SK-N-SH (cell line): Measurements from ENCODE around the gene NOP9. TPM values are rescaled to one million over a fixed set of nuclear protein-coding genes. Genes with fewer than 3 reads are reported as not detected.

Source experiments
- CTCF ChIA-PET: fragments of 300-600, 350-600 bp; formaldehyde crosslinking; extraction: SDS; loops from one replicate; lab custom pipeline; 2021; lab: Yijun Ruan, JAX
- POLR2A ChIA-PET: fragments of 350-600 bp; sonication (Branson Sonifier 250); formaldehyde crosslinking; extraction: SDS; loops from one replicate; lab custom pipeline; 2020; ENCODE audit warnings: antibody characterized with exemption, inconsistent platforms; lab: Yijun Ruan, JAX
- DNase-seq: peaks from one replicate; pipeline ENCODE4 v3.0.0; 2012
- H2AFZ ChIP-seq: fragments of 200-600 bp; sonication (generic); 2 replicates; pipeline ENCODE4 v1.8.1; 2016; ENCODE audit warnings: antibody characterized with exemption, mild to moderate bottlenecking, low read depth
- H3F3A ChIP-seq: fragments of 200-600 bp; sonication (generic); replicated peaks from 2 replicates; pipeline ENCODE3; 2016; ENCODE audit warnings: antibody characterized with exemption, mild to moderate bottlenecking; ENCODE audit not compliant: insufficient read depth
- H3K27ac ChIP-seq, 2 experiments: fragments of 200-500 bp in 1 of 2; fragments of 200-600 bp in 1 of 2; sonication (Bioruptor generic) in 1 of 2; sonication (generic), shearing (Covaris generic) in 1 of 2; 2 replicates each; pipeline versions ENCODE4 v1.5.1 to v1.6.1; 2014 to 2016; ENCODE audit warnings: low read depth in 2 of 2, inconsistent platforms in 1 of 2, low read length in 1 of 2, mild to moderate bottlenecking in 1 of 2, mixed read lengths in 1 of 2
- H3K27me3 ChIP-seq: fragments of 200-600 bp; sonication (generic), shearing (Covaris generic); 2 replicates; pipeline ENCODE4 v1.6.1; 2016; ENCODE audit warnings: mixed run types; ENCODE audit not compliant: insufficient read depth
- H3K36me3 ChIP-seq, 2 experiments: fragments of 200-500 bp in 1 of 2; fragments of 200-600 bp in 1 of 2; sonication (Bioruptor generic) in 1 of 2; sonication (generic) in 1 of 2; replicated peaks in 1 of 2; 2 replicates each; pipeline versions ENCODE3 to v1.5.1; 2014 to 2016; ENCODE audit warnings: low read length in 1 of 2, mild to moderate bottlenecking in 1 of 2; ENCODE audit not compliant: insufficient read depth in 2 of 2, control insufficient read depth in 1 of 2
- H3K4me1 ChIP-seq, 2 experiments: fragments of 200-500 bp in 1 of 2; fragments of 200-600 bp in 1 of 2; sonication (Bioruptor generic) in 1 of 2; sonication (generic), shearing (Covaris generic) in 1 of 2; 2 replicates each; pipeline versions ENCODE4 v1.5.1 to v1.6.1; 2014 to 2016; ENCODE audit warnings: low read depth in 1 of 2, low read length in 1 of 2, mixed run types in 1 of 2; ENCODE audit not compliant: insufficient read depth in 2 of 2, control insufficient read depth in 1 of 2
- H3K4me2 ChIP-seq: fragments of 200-600 bp; sonication (generic), shearing (Covaris generic); 2 replicates; pipeline ENCODE4 v1.6.1; 2017; ENCODE audit warnings: mixed run types
- H3K4me3 ChIP-seq, 2 experiments: fragments of 200-500 bp in 1 of 2; fragments of 200-600 bp in 1 of 2; sonication (Bioruptor generic) in 1 of 2; sonication (generic), shearing (Covaris generic) in 1 of 2; 2 replicates each; pipeline versions ENCODE4 v1.5.1 to v1.8.1; 2014 to 2016; ENCODE audit warnings: low read depth in 2 of 2, inconsistent platforms in 1 of 2, low read length in 1 of 2, mild to moderate bottlenecking in 1 of 2, mixed read lengths in 1 of 2, moderate library complexity in 1 of 2
- H3K79me2 ChIP-seq: fragments of 200-600 bp; sonication (generic); 2 replicates; pipeline ENCODE4 v1.8.1; 2017; ENCODE audit warnings: mild to moderate bottlenecking; ENCODE audit not compliant: insufficient read depth
- H3K9ac ChIP-seq: fragments of 200-600 bp; sonication (generic); 2 replicates; pipeline ENCODE4 v1.6.1; 2017; ENCODE audit warnings: mixed run types
- H3K9me2 ChIP-seq: fragments of 200-600 bp; sonication (generic); 2 replicates; pipeline ENCODE4 v1.6.1; 2017; ENCODE audit warnings: mixed run types
- H3K9me3 ChIP-seq: fragments of 200-600 bp; sonication (generic); 2 replicates; pipeline ENCODE4 v1.6.1; 2017; ENCODE audit warnings: mixed run types, mild to moderate bottlenecking, moderate library complexity
- H4K20me1 ChIP-seq: fragments of 200-600 bp; sonication (generic); 2 replicates; pipeline ENCODE4 v1.6.1; 2017; ENCODE audit warnings: mild to moderate bottlenecking, mixed run types; ENCODE audit not compliant: insufficient read depth
- CHD2 ChIP-seq: fragments of 150-350 bp; IDR thresholded peaks from 2 replicates; pipeline ENCODE4 v1.6.1; 2018; ENCODE audit warnings: low read length; ENCODE audit not compliant: partially characterized antibody
- EP300 ChIP-seq, 2 experiments: IDR thresholded peaks; 2 replicates each; pipeline versions ENCODE4 v1.4.0 to v1.6.1; 2012; ENCODE audit warnings: borderline replicate concordance in 1 of 2, low read depth in 1 of 2, low read length in 1 of 2
- EZH2phosphoT487 ChIP-seq: fragments of 200-600 bp; sonication (generic); IDR thresholded peaks from 2 replicates; pipeline ENCODE4 v1.6.1; 2017; ENCODE audit warnings: low read depth, mixed run types, mild to moderate bottlenecking, antibody characterized with exemption, moderate library complexity, borderline replicate concordance
- FOSL2 ChIP-seq: IDR thresholded peaks from 2 replicates; pipeline ENCODE4 v1.4.0; 2012; ENCODE audit warnings: low read depth, mild to moderate bottlenecking, moderate library complexity, borderline replicate concordance
- GABPA ChIP-seq: IDR thresholded peaks from 2 replicates; pipeline ENCODE4 v1.4.0; 2012; ENCODE audit warnings: low read depth, mild to moderate bottlenecking
- GATA2 ChIP-seq: sonication (generic); formaldehyde crosslinking; IDR thresholded peaks from 2 replicates; pipeline ENCODE4 v1.5.0; 2020; ENCODE audit warnings: mild to moderate bottlenecking, missing genetic modification reagents
- JUND ChIP-seq: IDR thresholded peaks from 2 replicates; pipeline ENCODE4 v1.4.0; 2012
- POLR2AphosphoS5 ChIP-seq: IDR thresholded peaks from 2 replicates; pipeline ENCODE4 v1.6.1; 2012; ENCODE audit warnings: low read depth, low read length
- RXRA ChIP-seq: IDR thresholded peaks from 2 replicates; pipeline ENCODE4 v1.4.0; 2012; ENCODE audit warnings: low read depth, mild to moderate bottlenecking, borderline replicate concordance
- SMC3 ChIP-seq: IDR thresholded peaks from 2 replicates; pipeline ENCODE4 v1.6.1; 2012; ENCODE audit warnings: low read depth, low read length, improper control_type of control experiment
- TAF1 ChIP-seq: IDR thresholded peaks from 2 replicates; pipeline ENCODE4 v1.6.1; 2012; ENCODE audit warnings: low read depth, mild to moderate bottlenecking, low read length, moderate library complexity, borderline replicate concordance
- TCF12 ChIP-seq: IDR thresholded peaks from 2 replicates; pipeline ENCODE4 v1.4.0; 2012
- YY1 ChIP-seq: IDR thresholded peaks from 2 replicates; pipeline ENCODE4 v1.4.0; 2012; ENCODE audit warnings: low read depth, mild to moderate bottlenecking
- WGBS: methylation state at CpG from one replicate; pipeline ENCODE4 v1.1.6; 2017; ENCODE audit warnings: low lambda C conversion rate; 5-methylcytosine and 5-hydroxymethylcytosine counted together
- polyA plus RNA-seq, 3 experiments: library from polyadenylated mRNA; depleted of rRNA; stranded (reverse); fragments of >200 nt; gene quantifications; 2 replicates each; pipeline ENCODE4 v1.2.3, GENCODE V29; 2012
- TF ChIP-seq, protein P1 (sequence below): fragments of 150-350 bp; IDR thresholded peaks from 2 replicates; pipeline ENCODE4 v1.6.1; 2017; ENCODE audit warnings: antibody characterized with exemption, low read length, low read depth, borderline replicate concordance
- TF ChIP-seq, protein P2 (sequence below): fragments of 150-350 bp; IDR thresholded peaks from 2 replicates; pipeline ENCODE4 v1.6.1; 2016; ENCODE audit warnings: mild to moderate bottlenecking, low read depth, low read length
- TF ChIP-seq, protein P3 (sequence below): IDR thresholded peaks from 2 replicates; pipeline ENCODE4; 2012
- TF ChIP-seq, protein P4 (sequence below): IDR thresholded peaks from 2 replicates; pipeline ENCODE4 v1.4.0; 2012; ENCODE audit warnings: low read depth, borderline replicate concordance
- TF ChIP-seq, protein P5 (sequence below): IDR thresholded peaks from 2 replicates; pipeline ENCODE4 v1.4.0; 2012; ENCODE audit warnings: low read depth

Gene NOP9
- polyA plus RNA-seq, 1 of the 3 experiments (the other 2 are of a cell fraction), result 11.9 TPM

DNA sequence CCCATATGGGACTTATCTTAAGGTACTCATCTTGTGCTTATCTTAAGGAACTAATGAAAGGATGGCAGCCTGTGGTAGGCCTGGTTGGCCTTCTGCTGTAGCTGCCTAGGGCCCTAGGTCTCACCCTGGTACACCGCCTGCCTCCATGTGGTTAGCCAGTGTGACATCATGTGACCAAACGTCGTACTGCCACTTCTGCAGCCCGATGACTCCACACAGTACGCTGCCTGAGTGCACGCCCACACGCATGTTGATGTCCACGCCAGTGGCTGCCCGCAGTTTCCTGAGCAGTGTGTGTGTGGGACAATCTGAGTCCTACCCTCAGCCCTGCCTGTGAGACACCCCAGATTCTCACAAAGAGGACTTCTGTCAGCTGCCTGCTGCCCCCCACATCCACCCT, 30.1 kb downstream of the NOP9 start:
- no peak overlapping the region for H2AFZ ChIP-seq
- no peak overlapping the region for H3K9ac ChIP-seq
- TF ChIP-seq, protein P1, sequence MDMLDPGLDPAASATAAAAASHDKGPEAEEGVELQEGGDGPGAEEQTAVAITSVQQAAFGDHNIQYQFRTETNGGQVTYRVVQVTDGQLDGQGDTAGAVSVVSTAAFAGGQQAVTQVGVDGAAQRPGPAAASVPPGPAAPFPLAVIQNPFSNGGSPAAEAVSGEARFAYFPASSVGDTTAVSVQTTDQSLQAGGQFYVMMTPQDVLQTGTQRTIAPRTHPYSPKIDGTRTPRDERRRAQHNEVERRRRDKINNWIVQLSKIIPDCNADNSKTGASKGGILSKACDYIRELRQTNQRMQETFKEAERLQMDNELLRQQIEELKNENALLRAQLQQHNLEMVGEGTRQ, result no peak
- TF ChIP-seq JUND (no peak), GABPA (no peak), GATA2 (CRISPR knock-in tag) (no peak), TCF12 (no peak), CHD2 (no peak), FOSL2 (no peak), EZH2phosphoT487 (no peak), SMC3 (no peak), YY1 (no peak), TAF1 (no peak), RXRA (no peak), POLR2AphosphoS5 (no peak), EP300 (IDR thresholded peaks at IDR 0.05; ENCODE audit: borderline replicate concordance in 1 of 2, low read depth in 1 of 2, low read length in 1 of 2) (no peak)
- TF ChIP-seq, protein P2, sequence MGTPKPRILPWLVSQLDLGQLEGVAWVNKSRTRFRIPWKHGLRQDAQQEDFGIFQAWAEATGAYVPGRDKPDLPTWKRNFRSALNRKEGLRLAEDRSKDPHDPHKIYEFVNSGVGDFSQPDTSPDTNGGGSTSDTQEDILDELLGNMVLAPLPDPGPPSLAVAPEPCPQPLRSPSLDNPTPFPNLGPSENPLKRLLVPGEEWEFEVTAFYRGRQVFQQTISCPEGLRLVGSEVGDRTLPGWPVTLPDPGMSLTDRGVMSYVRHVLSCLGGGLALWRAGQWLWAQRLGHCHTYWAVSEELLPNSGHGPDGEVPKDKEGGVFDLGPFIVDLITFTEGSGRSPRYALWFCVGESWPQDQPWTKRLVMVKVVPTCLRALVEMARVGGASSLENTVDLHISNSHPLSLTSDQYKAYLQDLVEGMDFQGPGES, result no peak
- TF ChIP-seq, protein P3, sequence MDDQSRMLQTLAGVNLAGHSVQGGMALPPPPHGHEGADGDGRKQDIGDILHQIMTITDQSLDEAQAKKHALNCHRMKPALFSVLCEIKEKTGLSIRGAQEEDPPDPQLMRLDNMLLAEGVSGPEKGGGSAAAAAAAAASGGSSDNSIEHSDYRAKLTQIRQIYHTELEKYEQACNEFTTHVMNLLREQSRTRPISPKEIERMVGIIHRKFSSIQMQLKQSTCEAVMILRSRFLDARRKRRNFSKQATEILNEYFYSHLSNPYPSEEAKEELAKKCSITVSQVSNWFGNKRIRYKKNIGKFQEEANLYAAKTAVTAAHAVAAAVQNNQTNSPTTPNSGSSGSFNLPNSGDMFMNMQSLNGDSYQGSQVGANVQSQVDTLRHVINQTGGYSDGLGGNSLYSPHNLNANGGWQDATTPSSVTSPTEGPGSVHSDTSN, result no peak
- TF ChIP-seq, protein P4, sequence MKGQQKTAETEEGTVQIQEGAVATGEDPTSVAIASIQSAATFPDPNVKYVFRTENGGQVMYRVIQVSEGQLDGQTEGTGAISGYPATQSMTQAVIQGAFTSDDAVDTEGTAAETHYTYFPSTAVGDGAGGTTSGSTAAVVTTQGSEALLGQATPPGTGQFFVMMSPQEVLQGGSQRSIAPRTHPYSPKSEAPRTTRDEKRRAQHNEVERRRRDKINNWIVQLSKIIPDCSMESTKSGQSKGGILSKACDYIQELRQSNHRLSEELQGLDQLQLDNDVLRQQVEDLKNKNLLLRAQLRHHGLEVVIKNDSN, result no peak
- TF ChIP-seq, protein P5, sequence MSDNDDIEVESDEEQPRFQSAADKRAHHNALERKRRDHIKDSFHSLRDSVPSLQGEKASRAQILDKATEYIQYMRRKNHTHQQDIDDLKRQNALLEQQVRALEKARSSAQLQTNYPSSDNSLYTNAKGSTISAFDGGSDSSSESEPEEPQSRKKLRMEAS, result no peak
- ChIA-PET CTCF (interaction anchor here (0.7 to 14.6 kb wide), 6 partner anchors 12 to 107 kb away, joined by 4 to 115 read pairs (median 24); partner anchors contain the start of genes CBLN3, CIDEB, KHNYN and LTB4R), POLR2A (interaction anchor here (0.7 kb wide), 1 partner anchor 112 kb away, joined by 3 read pairs; no protein-coding TSS in a partner anchor)
- 80% methylated on average over 8 of the region's 9 CpGs for WGBS
- no peaks in the 10 kb centered on the region for H3K9me2 ChIP-seq
- peaks cover 9% of the 10 kb centered on the region for H3K27me3 ChIP-seq
- H3K4me2 ChIP-seq, result no peak overlapping the region
- H3K4me3 ChIP-seq, result no peak overlapping the region
- peaks cover 0 to 21% of the 10 kb centered on the region in 2 experiments; a peak in 1 of 4 replicates for H3K4me1 ChIP-seq
- no peak for DNase-seq
- H3K27ac ChIP-seq, result no peak overlapping the region
- no peaks in the 10 kb centered on the region for H3F3A ChIP-seq
- H3K79me2 ChIP-seq, result no peaks in the 10 kb centered on the region
- H4K20me1 ChIP-seq, result no peaks in the 10 kb centered on the region
- H3K36me3 ChIP-seq, result no peaks in the 10 kb centered on the region
- H3K9me3 ChIP-seq, result no peaks in the 10 kb centered on the region
